Adipocyte (in vitro differentiated cells): ENCODE results near the gene KIAA0319L.
A peak's percentile ranks its signal among the peaks of the same experiment; 100 is the strongest.
"Not testable (repeated sequence)": the region's sequence is repeated elsewhere in the genome, so short reads cannot be mapped to it uniquely, and the experiment has no call there.

Source experiments
- DNase-seq: peaks from one replicate; pipeline ENCODE4 v3.0.0-alpha.2; 2015; ENCODE audit warnings: low read depth
- H3K27me3 ChIP-seq: replicated peaks from 2 replicates; pipeline ENCODE4 v1.7.0; 2013; ENCODE audit warnings: mild to moderate bottlenecking, low read length, moderate library complexity; ENCODE audit not compliant: control insufficient read depth, insufficient read depth
- H3K36me3 ChIP-seq: 2 replicates; pipeline ENCODE4 v1.7.0; 2013; ENCODE audit warnings: low read length, mild to moderate bottlenecking, moderate library complexity; ENCODE audit not compliant: control insufficient read depth, insufficient read depth, severe bottlenecking
- H3K4me1 ChIP-seq: 2 replicates; pipeline ENCODE4 v1.7.0; 2013; ENCODE audit warnings: mild to moderate bottlenecking, low read length, moderate library complexity; ENCODE audit not compliant: control insufficient read depth, insufficient read depth
- H3K4me3 ChIP-seq: 2 replicates; pipeline ENCODE4 v1.7.0; 2013; ENCODE audit warnings: mild to moderate bottlenecking, low read length, moderate library complexity
- H3K9ac ChIP-seq: 2 replicates; pipeline ENCODE4 v1.7.0; 2013; ENCODE audit warnings: mild to moderate bottlenecking, low read length, moderate library complexity
- H3K9me3 ChIP-seq: 2 replicates; pipeline ENCODE4 v1.7.0; 2013; ENCODE audit warnings: mild to moderate bottlenecking, low read length, moderate library complexity; ENCODE audit not compliant: control insufficient read depth

The KIAA0319L gene

DNA sequence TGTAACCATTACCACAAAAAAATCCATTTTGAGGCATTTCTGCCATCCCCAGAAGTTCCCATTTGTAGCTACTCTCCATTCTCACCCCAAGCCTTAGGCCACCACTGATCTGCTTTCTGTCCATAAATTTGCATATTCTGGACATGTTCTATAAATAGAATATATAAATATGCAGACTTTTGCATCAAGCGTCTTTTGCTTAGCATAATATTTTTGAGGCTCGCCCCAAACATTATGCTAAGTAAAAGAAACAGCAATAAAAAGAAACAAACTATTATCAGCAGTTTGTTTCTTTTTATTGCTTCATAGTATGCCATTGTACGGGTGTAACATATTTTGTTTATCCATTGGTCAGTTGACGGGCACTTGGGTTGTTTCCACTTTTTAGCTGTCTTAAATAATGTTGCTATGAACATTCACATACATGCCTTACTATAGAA is 23.8 kb upstream of the KIAA0319L start:
- Histone ChIP-seq H3K4me3 (no peak overlapping the region), H3K9me3 (no peaks in the 10 kb centered on the region), H3K36me3 (no peaks in the 10 kb centered on the region), H3K4me1 (peaks cover 15% of the 10 kb centered on the region), H3K27me3 (peaks cover 16% of the 10 kb centered on the region), H3K9ac (no peak overlapping the region)
- no peak for DNase-seq

DNA sequence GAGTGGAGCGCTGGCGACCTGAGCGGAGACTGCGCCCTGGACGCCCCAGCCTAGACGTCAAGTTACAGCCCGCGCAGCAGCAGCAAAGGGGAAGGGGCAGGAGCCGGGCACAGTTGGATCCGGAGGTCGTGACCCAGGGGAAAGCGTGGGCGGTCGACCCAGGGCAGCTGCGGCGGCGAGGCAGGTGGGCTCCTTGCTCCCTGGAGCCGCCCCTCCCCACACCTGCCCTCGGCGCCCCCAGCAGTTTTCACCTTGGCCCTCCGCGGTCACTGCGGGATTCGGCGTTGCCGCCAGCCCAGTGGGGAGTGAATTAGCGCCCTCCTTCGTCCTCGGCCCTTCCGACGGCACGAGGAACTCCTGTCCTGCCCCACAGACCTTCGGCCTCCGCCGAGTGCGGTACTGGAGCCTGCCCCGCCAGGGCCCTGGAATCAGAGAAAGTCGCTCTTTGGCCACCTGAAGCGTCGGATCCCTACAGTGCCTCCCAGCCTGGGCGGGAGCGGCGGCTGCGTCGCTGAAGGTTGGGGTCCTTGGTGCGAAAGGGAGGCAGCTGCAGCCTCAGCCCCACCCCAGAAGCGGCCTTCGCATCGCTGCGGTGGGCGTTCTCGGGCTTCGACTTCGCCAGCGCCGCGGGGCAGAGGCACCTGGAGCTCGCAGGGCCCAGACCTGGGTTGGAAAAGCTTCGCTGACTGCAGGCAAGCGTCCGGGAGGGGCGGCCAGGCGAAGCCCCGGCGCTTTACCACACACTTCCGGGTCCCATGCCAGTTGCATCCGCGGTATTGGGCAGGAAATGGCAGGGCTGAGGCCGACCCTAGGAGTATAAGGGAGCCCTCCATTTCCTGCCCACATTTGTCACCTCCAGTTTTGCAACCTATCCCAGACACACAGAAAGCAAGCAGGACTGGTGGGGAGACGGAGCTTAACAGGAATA is 20.1 kb upstream of the KIAA0319L start:
- H3K27me3 ChIP-seq = peaks cover 23% of the 10 kb centered on the region
- peak overlapping the region; percentile 23 for H3K9ac ChIP-seq
- H3K36me3 ChIP-seq = no peaks in the 10 kb centered on the region
- H3K4me3 ChIP-seq = peak overlapping the region; percentile 67
- no peak for DNase-seq
- H3K4me1 ChIP-seq = peaks cover 15% of the 10 kb centered on the region
- H3K9me3 ChIP-seq = no peaks in the 10 kb centered on the region

DNA sequence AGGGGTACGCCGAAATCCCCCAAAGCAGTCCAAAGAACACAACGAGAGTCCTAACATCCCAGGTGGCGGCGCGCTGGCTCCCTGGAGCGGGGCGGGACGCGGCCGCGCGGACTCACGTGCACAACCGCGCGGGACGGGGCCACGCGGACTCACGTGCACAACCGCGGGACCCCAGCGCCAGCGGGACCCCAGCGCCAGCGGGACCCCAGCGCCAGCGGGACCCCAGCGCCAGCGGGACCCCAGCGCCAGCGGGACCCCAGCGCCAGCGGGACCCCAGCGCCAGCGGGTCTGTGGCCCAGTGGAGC is 19.5 kb upstream of the KIAA0319L start:
- not testable (repeated sequence) for H3K36me3 ChIP-seq, H3K9me3 ChIP-seq, H3K4me3 ChIP-seq, H3K9ac ChIP-seq, DNase-seq
- Histone ChIP-seq H3K4me1 (peaks cover 15% of the 10 kb centered on the region), H3K27me3 (peaks cover 29% of the 10 kb centered on the region)

DNA sequence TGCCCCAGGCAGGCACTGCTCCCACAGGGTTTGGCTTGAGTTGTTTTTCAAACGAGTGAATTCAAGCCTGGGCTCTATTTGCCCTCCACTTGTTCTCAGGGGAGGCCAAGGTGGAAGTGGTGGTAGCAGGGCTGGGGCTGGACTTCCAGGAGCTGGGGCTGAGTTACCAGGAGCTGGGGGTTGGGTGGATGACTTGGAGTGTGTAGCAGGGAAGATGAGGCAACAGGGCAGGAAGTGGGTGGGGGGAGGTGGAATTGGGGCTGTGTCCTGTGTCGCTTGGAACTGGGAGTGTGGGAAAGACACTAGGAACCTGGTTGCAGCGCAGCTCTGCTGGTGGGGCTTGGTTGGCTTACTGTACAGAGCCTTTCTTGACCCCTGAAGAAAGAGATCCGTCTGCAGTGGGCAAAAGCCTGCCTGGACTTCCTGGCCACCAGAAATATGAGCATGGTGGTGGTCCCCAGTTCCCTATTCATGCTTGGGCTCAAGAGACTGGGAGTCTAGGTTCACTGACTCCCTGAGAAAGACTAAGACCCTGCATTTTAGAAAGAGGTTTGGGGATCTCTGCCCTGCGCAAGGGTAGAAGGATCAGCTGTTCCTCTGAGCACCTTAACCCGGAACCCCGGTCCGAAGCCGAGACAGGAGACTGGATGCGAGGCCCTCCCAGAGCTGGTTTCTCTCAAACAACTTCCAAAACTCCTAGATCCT is 19.0 kb upstream of the KIAA0319L start:
- Histone ChIP-seq H3K9me3 (no peaks in the 10 kb centered on the region), H3K27me3 (peaks cover 29% of the 10 kb centered on the region), H3K36me3 (no peaks in the 10 kb centered on the region), H3K4me1 (peaks cover 15% of the 10 kb centered on the region), H3K9ac (no peak overlapping the region), H3K4me3 (no peak overlapping the region)
- no peak for DNase-seq

DNA sequence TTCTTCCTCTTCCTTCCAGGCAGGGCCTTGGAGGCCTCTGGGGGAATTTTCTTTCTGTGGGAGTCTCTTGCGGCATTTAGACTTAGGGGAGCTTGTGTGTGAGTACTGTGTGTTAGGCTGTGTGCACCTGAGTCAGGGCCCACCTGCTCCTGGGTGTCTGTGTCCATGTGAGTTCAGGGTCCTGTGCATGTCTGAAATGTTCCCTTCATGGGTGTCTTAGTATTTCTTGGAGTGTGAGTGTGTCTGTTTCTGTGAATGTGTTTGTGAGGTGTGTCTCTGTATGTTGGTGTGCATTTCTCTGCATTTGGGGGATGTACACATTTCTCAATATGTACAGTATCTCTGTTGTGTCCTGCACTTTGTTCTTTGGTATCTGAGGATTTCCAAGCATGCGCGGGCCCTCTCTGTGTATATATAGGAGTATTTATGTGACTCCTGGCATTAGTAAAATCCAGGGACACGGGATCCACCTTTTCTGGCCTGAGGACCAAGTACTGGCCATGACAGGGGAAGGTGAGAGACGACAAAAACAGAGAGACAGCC is 18.3 kb upstream of the KIAA0319L start:
- Histone ChIP-seq H3K9me3 (no peaks in the 10 kb centered on the region), H3K4me1 (peaks cover 15% of the 10 kb centered on the region), H3K36me3 (no peaks in the 10 kb centered on the region), H3K4me3 (no peak overlapping the region), H3K9ac (no peak overlapping the region), H3K27me3 (peaks cover 29% of the 10 kb centered on the region)
- DNase-seq = no peak

DNA sequence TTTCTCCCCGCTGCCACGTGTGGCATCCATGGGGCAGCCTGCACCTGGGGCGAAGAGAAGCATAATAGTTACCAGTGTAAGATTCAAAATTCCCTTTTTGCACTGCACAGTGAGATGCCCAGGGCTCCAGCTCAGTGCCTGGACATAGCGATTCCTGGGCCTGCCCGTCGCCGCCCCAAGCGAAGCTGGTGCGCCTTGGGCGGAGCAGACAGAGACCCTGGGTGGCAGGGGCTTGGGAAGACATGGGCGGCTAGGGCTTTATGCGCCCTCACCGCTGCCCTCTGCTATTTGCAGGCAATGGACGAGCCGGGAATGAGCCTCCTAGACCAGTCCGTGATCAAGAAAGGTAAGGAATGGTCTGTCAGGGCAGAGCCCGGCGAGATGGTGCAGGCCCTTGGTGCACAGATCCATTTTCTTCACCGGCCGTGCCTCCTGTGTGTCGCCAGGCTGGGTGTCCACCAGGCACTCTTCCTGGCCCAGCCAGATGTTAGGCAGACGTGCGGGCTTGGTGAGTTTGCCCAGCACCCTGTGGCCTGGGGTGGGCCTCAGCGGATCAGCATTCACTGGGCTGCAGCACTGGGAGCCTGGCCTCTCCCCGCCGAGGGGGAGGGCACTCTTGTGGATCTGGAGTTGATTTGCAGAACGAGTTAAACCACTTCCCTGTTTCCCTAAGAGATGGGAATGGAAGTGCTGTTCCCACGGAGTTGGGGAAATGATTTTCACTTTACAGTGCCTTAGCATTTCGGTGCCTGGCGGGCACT is 17.6 kb upstream of the KIAA0319L start:
- Histone ChIP-seq H3K9ac (no peak overlapping the region), H3K4me3 (no peak overlapping the region), H3K9me3 (no peaks in the 10 kb centered on the region), H3K4me1 (peaks cover 20% of the 10 kb centered on the region), H3K36me3 (no peaks in the 10 kb centered on the region), H3K27me3 (peaks cover 29% of the 10 kb centered on the region)
- DNase-seq = no peak

DNA sequence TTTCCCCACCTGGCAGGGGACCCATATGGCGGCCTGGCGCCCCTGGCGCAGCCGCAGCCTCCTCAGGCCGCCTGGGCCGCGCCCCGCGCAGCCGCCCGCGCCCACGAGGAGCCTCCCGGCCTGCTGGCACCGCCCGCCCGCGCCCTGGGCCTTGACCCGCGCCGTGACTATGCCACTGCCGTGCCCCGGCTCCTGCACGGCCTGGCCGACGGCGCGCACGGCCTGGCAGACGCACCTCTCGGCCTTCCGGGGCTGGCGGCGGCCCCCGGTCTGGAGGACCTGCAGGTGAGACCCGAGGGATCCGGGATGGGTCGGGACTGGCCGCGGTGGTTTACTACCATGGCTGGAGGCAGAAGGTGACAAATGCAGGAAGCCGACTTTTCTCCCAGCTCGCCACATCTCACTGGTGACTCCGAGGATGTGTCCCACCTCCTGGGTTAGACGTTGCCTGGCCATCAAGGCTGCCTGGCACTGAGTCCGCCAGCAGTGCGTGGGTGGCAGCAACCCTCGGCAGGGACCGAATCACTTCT is 17.0 kb upstream of the KIAA0319L start:
- H3K4me1 ChIP-seq = peaks cover 22% of the 10 kb centered on the region

DNA sequence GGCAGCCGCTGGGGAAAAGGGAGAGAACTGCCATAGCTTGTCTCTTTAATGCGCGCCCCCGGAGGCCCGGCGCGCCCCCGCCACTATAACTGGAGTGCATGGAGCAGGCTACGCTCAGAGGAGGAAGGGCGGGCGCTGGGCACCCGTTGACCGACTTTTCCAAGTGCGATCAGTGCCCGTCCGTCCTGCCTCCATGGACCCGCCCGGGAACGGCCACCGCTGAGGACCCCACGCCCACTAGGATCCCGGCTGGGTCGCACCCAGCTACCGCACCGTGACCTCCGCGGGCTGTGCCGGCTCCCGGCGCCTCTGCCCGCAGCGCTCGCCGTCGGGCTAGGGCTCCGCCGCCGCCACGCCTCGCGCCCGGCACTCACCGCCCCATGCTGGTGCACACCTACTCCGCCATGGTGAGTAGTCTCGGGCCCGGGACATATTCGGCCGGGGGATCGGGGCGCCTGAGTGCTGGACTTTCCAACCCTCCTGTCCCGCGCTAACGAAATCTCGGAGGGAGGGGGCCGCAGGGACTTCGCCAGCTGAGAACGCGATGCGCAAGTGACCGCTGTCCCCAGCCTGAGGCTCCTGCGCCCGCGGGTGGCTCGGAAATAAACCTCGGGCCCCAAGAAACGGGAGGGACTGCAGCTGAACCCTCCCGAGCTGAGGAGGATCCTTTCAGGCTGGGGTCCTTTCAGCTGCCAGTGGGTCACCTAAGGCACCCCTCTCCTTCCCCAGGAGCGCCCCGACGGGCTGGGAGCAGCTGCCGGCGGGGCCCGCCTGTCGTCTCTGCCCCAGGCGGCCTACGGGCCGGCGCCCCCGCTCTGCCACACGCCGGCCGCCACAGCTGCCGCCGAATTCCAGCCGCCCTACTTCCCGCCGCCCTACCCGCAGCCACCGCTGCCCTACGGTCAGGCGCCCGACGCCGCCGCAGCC is 16.3 kb upstream of the KIAA0319L start, which contains the start of gene TFAP2E:
Gene TFAP2E (plus strand): TSS at position 117 of the 927 bp plus-strand sequence. CDS start 264 bp downstream, at position 381.
- peak; percentile 66 for DNase-seq
- Histone ChIP-seq H3K27me3 (peaks cover 29% of the 10 kb centered on the region), H3K4me3 (peak within 1 kb of the TSS; percentile 76), H3K9me3 (no peaks in the 10 kb centered on the region), H3K4me1 (peaks cover 22% of the 10 kb centered on the region), H3K9ac (peak within 1 kb of the TSS; percentile 36), H3K36me3 (no peaks in the 10 kb centered on the region)

More for the DNA sequence above, 17.0 kb upstream of the KIAA0319L start:
- H3K4me3 ChIP-seq = no peak overlapping the region
- peaks cover 29% of the 10 kb centered on the region for H3K27me3 ChIP-seq
- no peak for DNase-seq
- no peaks in the 10 kb centered on the region for H3K9me3 ChIP-seq
- no peaks in the 10 kb centered on the region for H3K36me3 ChIP-seq
- H3K9ac ChIP-seq = no peak overlapping the region

DNA sequence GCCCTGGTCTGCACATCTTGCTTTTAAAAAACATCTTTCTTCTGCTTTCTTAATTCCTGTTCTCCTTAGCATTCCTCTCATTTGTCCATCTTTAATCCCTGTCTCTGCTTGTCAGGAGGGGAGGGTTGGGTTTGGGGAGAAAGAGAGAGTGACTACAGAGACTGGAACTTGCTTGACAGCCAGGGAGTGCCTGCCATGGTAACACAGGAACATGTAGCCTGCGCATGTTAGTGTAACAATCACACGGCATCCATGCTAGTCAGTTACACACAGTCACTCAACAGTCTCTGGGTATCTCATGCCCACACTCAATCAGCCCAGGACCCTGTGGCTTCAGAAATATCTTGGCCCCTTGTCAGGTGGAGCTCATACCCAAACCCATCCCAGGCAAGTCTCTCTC is 15.1 kb upstream of the KIAA0319L start:
- no peaks in the 10 kb centered on the region for H3K36me3 ChIP-seq
- no peak for DNase-seq
- peaks cover 10% of the 10 kb centered on the region for H3K4me1 ChIP-seq
- no peak overlapping the region for H3K4me3 ChIP-seq
- peaks cover 21% of the 10 kb centered on the region for H3K27me3 ChIP-seq
- no peak overlapping the region for H3K9ac ChIP-seq
- no peaks in the 10 kb centered on the region for H3K9me3 ChIP-seq

DNA sequence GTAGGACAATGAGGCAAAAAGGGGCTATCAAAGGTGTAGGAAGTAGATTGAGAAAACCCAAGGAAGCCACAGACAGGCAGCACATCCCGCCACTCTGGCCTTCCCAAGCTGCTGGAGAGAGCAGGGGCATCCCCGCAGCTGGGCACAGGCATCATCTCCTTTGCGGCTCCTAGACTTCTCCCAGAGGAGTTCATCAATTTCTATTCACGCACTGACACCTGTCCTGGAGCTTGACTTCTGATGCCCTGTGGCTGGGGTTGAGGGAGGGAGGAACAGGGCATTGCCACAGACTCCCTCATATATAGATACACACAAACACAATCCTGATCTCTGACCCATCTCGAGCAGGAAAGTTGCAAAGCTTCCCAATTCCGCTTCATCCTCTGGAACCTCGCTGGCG is 14.1 kb upstream of the KIAA0319L start:
- H3K27me3 ChIP-seq = peaks cover 14% of the 10 kb centered on the region
- DNase-seq = no peak
- H3K4me3 ChIP-seq = no peak overlapping the region
- H3K4me1 ChIP-seq = peaks cover 7% of the 10 kb centered on the region
- no peaks in the 10 kb centered on the region for H3K9me3 ChIP-seq
- H3K36me3 ChIP-seq = no peaks in the 10 kb centered on the region
- H3K9ac ChIP-seq = no peak overlapping the region
